Chondrocyte (in vitro differentiated cells): Measurements from ENCODE around the gene SOD2. TPM values are rescaled to one million over a fixed set of nuclear protein-coding genes. Genes with fewer than 3 reads are reported as not detected.
"Not testable (repeated sequence)": the region's sequence is repeated elsewhere in the genome, so short reads cannot be mapped to it uniquely, and the experiment has no call there.

Experiments
- DNase-seq: peaks from one replicate; pipeline ENCODE4 v3.0.0; 2021; ENCODE audit warnings: mixed read lengths, low spot score
- H3K27ac Mint-ChIP-seq: one replicate; pipeline ENCODE4 v1.8.0; 2021; ENCODE audit warnings: mild to moderate bottlenecking, moderate library complexity, mixed read lengths; ENCODE audit not compliant: unreplicated experiment
- H3K27me3 Mint-ChIP-seq: 2 replicates; pipeline ENCODE4 v1.8.0; 2021; ENCODE audit warnings: low read depth, mixed read lengths
- H3K36me3 Mint-ChIP-seq: 2 replicates; pipeline ENCODE4 v1.8.0; 2021; ENCODE audit warnings: low read depth, mixed read lengths
- H3K4me1 Mint-ChIP-seq: 2 replicates; pipeline ENCODE4 v1.8.0; 2021; ENCODE audit warnings: low read depth, mild to moderate bottlenecking, mixed read lengths
- H3K4me3 Mint-ChIP-seq: one replicate; pipeline ENCODE4 v1.8.0; 2021; ENCODE audit warnings: mild to moderate bottlenecking, moderate library complexity, mixed read lengths; ENCODE audit not compliant: unreplicated experiment
- H3K9me3 Mint-ChIP-seq: 2 replicates; pipeline ENCODE4 v1.8.0; 2021; ENCODE audit warnings: low read depth, mixed read lengths
- long read RNA-seq: library from polyadenylated mRNA; stranded (forward); transcript quantifications from one replicate; pipeline ENCODE4 v2.0.0, GENCODE V29; 2021
- total RNA-seq: library from RNA; stranded (reverse); gene quantifications from 3 replicates; pipeline ENCODE4 v1.2.1, GENCODE V29; 2021
- TF ChIP-seq, protein P1 (sequence below): fragments of 200-600 bp; sonication (generic); IDR thresholded peaks from 2 replicates; pipeline ENCODE4 v1.5.0; 2021; ENCODE audit warnings: antibody characterized with exemption, mild to moderate bottlenecking, moderate library complexity

SOD2 gene
- total RNA-seq: 57.1 to 87.3 TPM (median 61.5 TPM) in 3 replicates
- long read RNA-seq, full-length matches to known transcripts: 18 of 21 reads
- long read RNA-seq, partial matches to known transcripts: 3 of 21 reads
- long read RNA-seq, other reads (novel, unspliced or antisense): 0 of 21 reads

DNA sequence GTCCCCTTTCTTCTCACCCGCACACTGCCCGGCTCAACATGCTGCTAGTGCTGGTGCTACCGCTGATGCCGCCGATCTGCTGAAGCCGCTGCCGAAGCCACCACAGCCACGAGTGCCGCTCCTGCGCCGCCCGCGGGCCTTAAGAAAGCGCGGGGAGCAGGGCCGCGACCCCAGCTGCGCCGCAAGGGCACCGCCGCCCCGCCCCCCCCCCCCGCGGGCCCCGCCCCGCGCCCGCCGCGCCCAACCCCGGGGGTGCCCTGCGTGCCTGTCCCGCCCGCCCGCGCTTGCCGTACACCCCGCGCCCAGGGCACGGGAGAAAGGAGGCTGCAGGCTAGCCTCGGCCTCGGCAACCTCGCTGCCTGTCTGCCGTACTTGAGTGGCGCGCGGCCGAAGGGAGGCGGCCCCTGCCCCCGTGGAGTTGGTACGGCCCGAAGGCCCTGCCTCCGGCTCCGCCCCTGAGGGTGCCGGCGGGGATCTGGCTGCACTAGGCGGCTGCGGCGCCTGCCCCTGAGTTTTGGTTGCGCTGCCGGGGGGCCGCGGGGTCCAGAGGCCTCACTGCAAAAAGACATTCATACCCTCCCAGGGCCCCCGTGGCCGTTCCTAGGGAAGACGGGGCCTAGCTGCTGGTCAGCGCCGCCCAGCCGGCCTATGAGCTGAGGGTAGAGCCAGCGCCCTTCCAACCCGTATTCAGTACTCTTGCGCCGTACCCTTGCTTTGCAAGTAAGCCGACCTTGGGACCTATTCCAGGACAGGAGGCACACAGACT, at the start of gene SOD2:
Gene SOD2, minus strand, starts transcription at position 114 of the 766 bp plus-strand sequence. Its CDS starts 74 bp downstream, at position 40.
- Mint-ChIP-seq H3K36me3 (peaks cover 4% of the 10 kb centered on the region), H3K27me3 (no peaks in the 10 kb centered on the region), H3K27ac (peak within 1 kb of the TSS; percentile 92)

DNA sequence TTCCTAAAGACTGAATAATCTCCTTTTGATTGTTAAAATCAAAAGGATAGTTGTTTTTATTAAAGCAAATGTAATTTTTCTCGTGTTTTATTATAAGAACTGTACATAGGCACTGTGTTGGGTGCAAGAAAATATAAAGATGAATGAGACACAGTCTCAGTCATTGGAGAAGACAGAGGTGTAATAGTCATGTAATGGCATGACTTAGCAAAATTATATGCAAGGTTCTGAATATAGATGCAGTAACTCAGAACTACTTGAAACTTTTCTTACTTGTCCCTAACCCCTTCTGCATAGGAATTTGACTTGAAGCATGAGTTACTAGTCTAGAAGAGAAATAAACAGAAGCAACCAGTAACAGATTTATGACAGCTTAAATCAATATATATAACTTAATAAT, 49.1 kb upstream of the SOD2 start:
- Mint-ChIP-seq H3K4me3 (no peak overlapping the region), H3K27me3 (no peaks in the 10 kb centered on the region), H3K27ac (peak overlapping the region; percentile 32), H3K4me1 (peaks cover 6% of the 10 kb centered on the region), H3K36me3 (peaks cover 25% of the 10 kb centered on the region), H3K9me3 (no peaks in the 10 kb centered on the region)
- no peak for DNase-seq
- TF ChIP-seq, protein P1, sequence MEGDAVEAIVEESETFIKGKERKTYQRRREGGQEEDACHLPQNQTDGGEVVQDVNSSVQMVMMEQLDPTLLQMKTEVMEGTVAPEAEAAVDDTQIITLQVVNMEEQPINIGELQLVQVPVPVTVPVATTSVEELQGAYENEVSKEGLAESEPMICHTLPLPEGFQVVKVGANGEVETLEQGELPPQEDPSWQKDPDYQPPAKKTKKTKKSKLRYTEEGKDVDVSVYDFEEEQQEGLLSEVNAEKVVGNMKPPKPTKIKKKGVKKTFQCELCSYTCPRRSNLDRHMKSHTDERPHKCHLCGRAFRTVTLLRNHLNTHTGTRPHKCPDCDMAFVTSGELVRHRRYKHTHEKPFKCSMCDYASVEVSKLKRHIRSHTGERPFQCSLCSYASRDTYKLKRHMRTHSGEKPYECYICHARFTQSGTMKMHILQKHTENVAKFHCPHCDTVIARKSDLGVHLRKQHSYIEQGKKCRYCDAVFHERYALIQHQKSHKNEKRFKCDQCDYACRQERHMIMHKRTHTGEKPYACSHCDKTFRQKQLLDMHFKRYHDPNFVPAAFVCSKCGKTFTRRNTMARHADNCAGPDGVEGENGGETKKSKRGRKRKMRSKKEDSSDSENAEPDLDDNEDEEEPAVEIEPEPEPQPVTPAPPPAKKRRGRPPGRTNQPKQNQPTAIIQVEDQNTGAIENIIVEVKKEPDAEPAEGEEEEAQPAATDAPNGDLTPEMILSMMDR: no peak

More for the DNA sequence above, at the start of gene SOD2:
- peaks cover 27% of the 10 kb centered on the region for H3K4me1 Mint-ChIP-seq
- H3K9me3 Mint-ChIP-seq: no peaks in the 10 kb centered on the region
- TF ChIP-seq, protein P1: no peak
- peak within 1 kb of the TSS; percentile 87 for H3K4me3 Mint-ChIP-seq
- DNase-seq: peak; percentile 94

DNA sequence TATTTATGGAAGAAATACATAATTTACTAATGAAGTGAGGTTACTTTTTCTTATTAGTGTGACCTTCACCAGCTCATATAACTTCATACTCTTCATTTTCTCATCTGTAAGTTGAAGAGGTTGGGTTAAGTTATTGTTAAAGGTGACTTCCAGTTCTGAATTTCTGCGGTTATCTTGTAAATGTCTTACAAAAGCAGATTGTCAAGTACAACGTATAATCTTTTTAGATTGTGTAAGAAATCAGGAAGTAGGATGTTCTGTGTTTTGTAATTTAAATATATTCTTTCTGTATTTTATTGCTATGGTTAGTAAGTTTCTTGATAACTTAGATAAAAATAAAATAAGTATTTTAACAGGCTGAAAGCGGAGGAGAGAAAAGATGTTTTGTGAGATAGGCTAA, 46.3 kb upstream of the SOD2 start:
- H3K36me3 Mint-ChIP-seq: peaks cover 14% of the 10 kb centered on the region
- no peak for DNase-seq
- TF ChIP-seq, protein P1: no peak
- H3K27me3 Mint-ChIP-seq: no peaks in the 10 kb centered on the region
- H3K4me1 Mint-ChIP-seq: peaks cover 6% of the 10 kb centered on the region
- no peak overlapping the region for H3K27ac Mint-ChIP-seq
- no peaks in the 10 kb centered on the region for H3K9me3 Mint-ChIP-seq
- H3K4me3 Mint-ChIP-seq: no peak overlapping the region

DNA sequence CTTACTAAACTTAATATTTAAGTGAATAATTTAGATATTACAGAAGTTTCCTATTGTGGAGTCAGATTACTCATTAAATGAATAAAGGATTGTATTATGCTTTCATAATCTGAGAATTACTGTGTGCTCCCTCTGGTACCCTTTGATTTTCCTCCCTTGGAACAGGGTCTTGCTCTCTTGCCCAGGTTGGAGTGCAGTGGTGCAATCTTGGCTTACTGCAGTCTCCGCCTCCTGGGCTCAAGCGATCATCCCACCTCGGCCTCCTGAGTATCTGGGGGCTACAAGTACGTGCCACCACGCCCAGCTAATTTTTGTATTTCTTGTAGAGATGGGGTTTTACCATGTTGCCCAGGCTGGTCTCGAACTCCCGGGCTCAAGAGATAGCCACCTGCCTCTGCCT, 43.9 kb upstream of the SOD2 start:
- no peaks in the 10 kb centered on the region for H3K9me3 Mint-ChIP-seq
- H3K27me3 Mint-ChIP-seq: no peaks in the 10 kb centered on the region
- peaks cover 6% of the 10 kb centered on the region for H3K36me3 Mint-ChIP-seq
- no peak for DNase-seq
- TF ChIP-seq, protein P1: no peak
- no peak overlapping the region for H3K27ac Mint-ChIP-seq
- H3K4me3 Mint-ChIP-seq: no peak overlapping the region
- peaks cover 3% of the 10 kb centered on the region for H3K4me1 Mint-ChIP-seq

- not testable (repeated sequence) for DNase-seq, H3K9me3 Mint-ChIP-seq
- H3K27ac Mint-ChIP-seq: peak overlapping the region; percentile 27
Observed at GRCh38 chr6:159733395-159733794, 40.4 kb upstream of the SOD2 start.

DNA sequence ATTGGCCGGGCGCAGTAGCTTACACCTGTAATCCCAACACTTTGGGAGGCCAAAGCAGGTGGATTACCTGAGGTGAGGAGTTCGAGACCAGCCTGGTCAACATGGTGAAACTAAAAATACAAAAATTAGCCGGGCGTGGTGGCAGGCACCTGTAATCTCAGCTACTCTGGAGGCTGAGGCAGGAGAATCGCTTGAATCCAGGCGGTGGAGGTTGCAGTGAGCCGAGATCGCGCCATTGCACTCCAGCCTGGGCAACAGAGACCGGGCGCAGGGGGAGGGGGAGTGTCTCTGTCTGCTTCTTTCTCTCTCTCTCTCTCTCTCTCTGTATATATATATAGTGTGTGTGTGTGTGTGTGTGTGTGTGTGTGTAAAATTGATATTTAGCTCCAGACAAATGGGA, 39.5 kb upstream of the SOD2 start:
- not testable (repeated sequence) for H3K27me3 Mint-ChIP-seq, DNase-seq, H3K36me3 Mint-ChIP-seq, H3K9me3 Mint-ChIP-seq, H3K4me3 Mint-ChIP-seq, H3K27ac Mint-ChIP-seq
- peaks cover 31% of the 10 kb centered on the region for H3K4me1 Mint-ChIP-seq

More at GRCh38 chr6:159733395-159733794, 40.4 kb upstream of the SOD2 start:
- H3K4me3 Mint-ChIP-seq, H3K27me3 Mint-ChIP-seq, H3K36me3 Mint-ChIP-seq: not testable (repeated sequence)
- H3K4me1 Mint-ChIP-seq: peaks cover 34% of the 10 kb centered on the region
